Smooth muscle cell (in vitro differentiated cells): ENCODE results near the gene EGFR. TPM values are rescaled to one million over a fixed set of nuclear protein-coding genes. Genes with fewer than 3 reads are reported as not detected.

Experiments
- DNase-seq: peaks from one replicate; lab custom pipeline; 2025; ENCODE audit not compliant: unreplicated experiment; lab: John Stamatoyannopoulos, UW
- H2AFZ ChIP-seq: fragments of 200-600 bp; sonication (generic); 2 replicates; pipeline ENCODE4 v1.6.0; 2016; ENCODE audit warnings: antibody characterized with exemption, low read depth, mild to moderate bottlenecking
- H3F3A ChIP-seq: fragments of 200-600 bp; sonication (generic); 2 replicates; pipeline ENCODE4 v1.6.0; 2017; ENCODE audit warnings: antibody characterized with exemption, low read depth
- H3K27ac ChIP-seq: fragments of 200-600 bp; sonication (generic); 2 replicates; pipeline ENCODE4 v1.5.1; 2016; ENCODE audit warnings: low read depth, mild to moderate bottlenecking
- H3K27me3 ChIP-seq: fragments of 200-600 bp; sonication (generic); 2 replicates; pipeline ENCODE4 v1.6.1; 2016; ENCODE audit warnings: low read depth, mild to moderate bottlenecking
- H3K36me3 ChIP-seq: fragments of 200-600 bp; sonication (generic); 2 replicates; pipeline ENCODE4 v1.5.1; 2016; ENCODE audit warnings: low read depth
- H3K4me1 ChIP-seq: fragments of 200-600 bp; sonication (generic); 2 replicates; pipeline ENCODE4 v1.5.1; 2016; ENCODE audit warnings: low read depth
- H3K4me2 ChIP-seq: fragments of 200-600 bp; sonication (generic); 2 replicates; pipeline ENCODE4 v1.6.0; 2016; ENCODE audit warnings: mild to moderate bottlenecking
- H3K4me3 ChIP-seq: fragments of 200-600 bp; sonication (generic); 2 replicates; pipeline ENCODE4 v1.5.1; 2016; ENCODE audit warnings: mild to moderate bottlenecking
- H3K79me2 ChIP-seq: fragments of 200-600 bp; sonication (generic); 2 replicates; pipeline ENCODE4 v1.6.0; 2016; ENCODE audit warnings: low read depth, mild to moderate bottlenecking
- H3K9ac ChIP-seq: fragments of 200-600 bp; sonication (generic); 2 replicates; pipeline ENCODE4 v1.6.0; 2016; ENCODE audit warnings: low read depth
- H3K9me3 ChIP-seq: fragments of 200-600 bp; sonication (generic); replicated peaks from 2 replicates; pipeline ENCODE4 v1.5.1; 2016; ENCODE audit warnings: low read depth
- H4K20me1 ChIP-seq: fragments of 200-600 bp; sonication (generic); 2 replicates; pipeline ENCODE4 v1.6.0; 2016; ENCODE audit warnings: low read depth
- CTCF ChIP-seq: fragments of 200-600 bp; sonication (generic); IDR thresholded peaks from 2 replicates; pipeline ENCODE4 v1.5.1; 2017; ENCODE audit warnings: borderline replicate concordance, mild to moderate bottlenecking, antibody characterized with exemption; ENCODE audit not compliant: insufficient read depth, poor library complexity, severe bottlenecking
- WGBS: methylation state at CpG from one replicate; pipeline ENCODE4 v1.1.7; 2016; ENCODE audit warnings: low lambda C conversion rate; 5-methylcytosine and 5-hydroxymethylcytosine counted together
- polyA plus RNA-seq: library from polyadenylated mRNA; unstranded; fragments of >200 nt; fragmentation: Nextera tagmentation; extraction: Ambion mirVana; gene quantifications from 2 replicates; pipeline ENCODE4 v1.2.1, GENCODE V29; 2016
- total RNA-seq: library from RNA; depleted of rRNA; stranded (reverse); fragments of >200 nt; gene quantifications from 2 replicates; pipeline ENCODE4 v1.2.3, GENCODE V29; 2014

The EGFR gene
- total and polyA plus RNA-seq, 2 experiments from 2014 or later: 9.0 to 31.1 TPM

DNA sequence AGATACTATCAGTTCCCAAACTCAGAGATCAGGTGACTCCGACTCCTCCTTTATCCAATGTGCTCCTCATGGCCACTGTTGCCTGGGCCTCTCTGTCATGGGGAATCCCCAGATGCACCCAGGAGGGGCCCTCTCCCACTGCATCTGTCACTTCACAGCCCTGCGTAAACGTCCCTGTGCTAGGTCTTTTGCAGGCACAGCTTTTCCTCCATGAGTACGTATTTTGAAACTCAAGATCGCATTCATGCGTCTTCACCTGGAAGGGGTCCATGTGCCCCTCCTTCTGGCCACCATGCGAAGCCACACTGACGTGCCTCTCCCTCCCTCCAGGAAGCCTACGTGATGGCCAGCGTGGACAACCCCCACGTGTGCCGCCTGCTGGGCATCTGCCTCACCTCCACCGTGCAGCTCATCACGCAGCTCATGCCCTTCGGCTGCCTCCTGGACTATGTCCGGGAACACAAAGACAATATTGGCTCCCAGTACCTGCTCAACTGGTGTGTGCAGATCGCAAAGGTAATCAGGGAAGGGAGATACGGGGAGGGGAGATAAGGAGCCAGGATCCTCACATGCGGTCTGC lies 162.2 kb downstream of the EGFR start:
- no peaks in the 10 kb centered on the region for H3K9me3 ChIP-seq
- 91% methylated on average over 19 of the region's 19 CpGs for WGBS
- H3K36me3 ChIP-seq: no peaks in the 10 kb centered on the region
- no peak for DNase-seq
- H3F3A ChIP-seq: peaks cover 8% of the 10 kb centered on the region
- no peaks in the 10 kb centered on the region for H3K4me1 ChIP-seq
- no peak overlapping the region for H3K27ac ChIP-seq
- no peaks in the 10 kb centered on the region for H4K20me1 ChIP-seq
- H3K4me2 ChIP-seq: no peak overlapping the region
- no peak overlapping the region for H3K9ac ChIP-seq
- no peak for TF ChIP-seq CTCF
- H2AFZ ChIP-seq: no peak overlapping the region
- no peaks in the 10 kb centered on the region for H3K79me2 ChIP-seq
- no peak overlapping the region for H3K4me3 ChIP-seq
- no peaks in the 10 kb centered on the region for H3K27me3 ChIP-seq

DNA sequence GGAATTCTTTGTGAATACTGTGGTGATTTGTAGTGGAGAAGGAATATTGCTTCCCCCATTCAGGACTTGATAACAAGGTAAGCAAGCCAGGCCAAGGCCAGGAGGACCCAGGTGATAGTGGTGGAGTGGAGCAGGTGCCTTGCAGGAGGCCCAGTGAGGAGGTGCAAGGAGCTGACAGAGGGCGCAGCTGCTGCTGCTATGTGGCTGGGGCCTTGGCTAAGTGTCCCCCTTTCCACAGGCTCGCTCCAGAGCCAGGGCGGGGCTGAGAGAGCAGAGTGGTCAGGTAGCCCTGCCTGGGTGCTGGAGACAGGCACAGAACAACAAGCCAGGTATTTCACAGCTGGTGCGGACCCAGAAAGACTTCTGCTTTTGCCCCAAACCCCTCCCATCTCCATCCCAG lies 162.9 kb downstream of the EGFR start:
- TF ChIP-seq CTCF: no peak

DNA sequence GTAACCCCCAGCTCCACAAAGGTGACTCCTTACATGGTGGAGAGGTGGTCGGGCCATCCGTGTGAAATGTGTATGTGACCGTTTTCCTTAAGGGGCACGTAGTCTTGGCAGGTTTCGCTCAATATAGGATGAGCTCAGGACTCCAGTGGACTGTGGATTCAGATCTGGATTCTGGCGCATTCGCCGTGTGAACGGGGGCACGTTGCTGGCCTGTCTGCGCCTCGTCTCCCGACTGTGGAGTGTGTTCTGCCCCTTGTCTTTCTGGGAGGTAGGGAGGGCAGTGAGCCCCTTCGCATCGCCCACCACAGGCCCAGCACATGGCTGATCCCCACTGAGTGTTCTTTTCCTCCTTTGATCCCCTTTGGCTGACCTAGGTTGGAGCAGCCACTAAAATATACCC lies 165.1 kb downstream of the EGFR start:
- H3K27ac ChIP-seq: no peak overlapping the region
- no peaks in the 10 kb centered on the region for H3K36me3 ChIP-seq
- 90% methylated on average over 14 of the region's 15 CpGs for WGBS

More for the DNA sequence above, 162.9 kb downstream of the EGFR start:
- Histone ChIP-seq H3K9me3 (no peaks in the 10 kb centered on the region), H4K20me1 (no peaks in the 10 kb centered on the region), H3K27ac (no peak overlapping the region), H2AFZ (no peak overlapping the region), H3K9ac (no peak overlapping the region), H3F3A (peaks cover 8% of the 10 kb centered on the region), H3K4me1 (no peaks in the 10 kb centered on the region), H3K36me3 (no peaks in the 10 kb centered on the region), H3K27me3 (no peaks in the 10 kb centered on the region), H3K79me2 (no peaks in the 10 kb centered on the region), H3K4me2 (no peak overlapping the region), H3K4me3 (no peak overlapping the region)
- 99% methylated on average over 4 of the region's 4 CpGs for WGBS
- no peak for DNase-seq

More for the DNA sequence above, 165.1 kb downstream of the EGFR start:
- Histone ChIP-seq H3K9me3 (no peaks in the 10 kb centered on the region), H3K4me1 (peaks cover 5% of the 10 kb centered on the region), H3K9ac (no peak overlapping the region), H2AFZ (no peak overlapping the region), H3K4me3 (no peak overlapping the region), H3K79me2 (no peaks in the 10 kb centered on the region), H3F3A (peaks cover 6% of the 10 kb centered on the region), H3K4me2 (no peak overlapping the region), H4K20me1 (no peaks in the 10 kb centered on the region), H3K27me3 (no peaks in the 10 kb centered on the region)
- no peak for DNase-seq
- TF ChIP-seq CTCF: no peak
